HG03280 (cell line): Measurements from ENCODE around the gene SLAMF9.
A peak's percentile ranks its signal among the peaks of the same experiment; 100 is the strongest.

ENCODE experiments used
- ATAC-seq: cut with Tn5 transposase; IDR thresholded peaks from one replicate; pipeline ENCODE4 v1.9.1; 2021; ENCODE audit warnings: mild to moderate bottlenecking, moderate library complexity; ENCODE audit not compliant: unreplicated experiment

The SLAMF9 gene

GRCh38 chr1:159934136-159935039 is 19.6 kb downstream of the SLAMF9 start:
- no peak for ATAC-seq

GRCh38 chr1:159933347-159933746 is 20.7 kb downstream of the SLAMF9 start:
- ATAC-seq, result no peak

- ATAC-seq, result no peak
Measured at GRCh38 chr1:159932296-159933285, 21.4 kb downstream of the SLAMF9 start.

DNA sequence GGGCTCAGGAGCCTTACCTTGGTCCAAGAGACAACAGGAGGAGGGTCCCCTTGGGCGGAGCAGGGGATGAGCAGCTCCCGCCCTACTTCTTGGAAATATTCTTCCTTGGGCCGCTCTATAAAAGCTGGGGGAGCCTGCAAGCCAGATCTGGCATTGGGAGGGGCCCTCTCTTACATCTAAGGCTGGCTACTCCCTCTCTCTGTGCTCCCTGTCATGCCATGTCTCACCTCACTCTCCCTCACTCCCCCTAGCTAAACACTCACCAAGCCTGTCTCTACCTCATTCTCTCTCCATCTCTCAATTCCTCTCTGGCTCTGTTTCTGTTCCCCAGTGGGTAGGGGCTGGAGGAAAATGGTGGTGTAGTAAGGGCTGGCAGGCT is 22.3 kb downstream of the SLAMF9 start:
- no peak for ATAC-seq

GRCh38 chr1:159931101-159931794 is 22.8 kb downstream of the SLAMF9 start:
- ATAC-seq, result no peak

- ATAC-seq, result no peak
Measured at GRCh38 chr1:159930634-159931033, 23.4 kb downstream of the SLAMF9 start.

DNA sequence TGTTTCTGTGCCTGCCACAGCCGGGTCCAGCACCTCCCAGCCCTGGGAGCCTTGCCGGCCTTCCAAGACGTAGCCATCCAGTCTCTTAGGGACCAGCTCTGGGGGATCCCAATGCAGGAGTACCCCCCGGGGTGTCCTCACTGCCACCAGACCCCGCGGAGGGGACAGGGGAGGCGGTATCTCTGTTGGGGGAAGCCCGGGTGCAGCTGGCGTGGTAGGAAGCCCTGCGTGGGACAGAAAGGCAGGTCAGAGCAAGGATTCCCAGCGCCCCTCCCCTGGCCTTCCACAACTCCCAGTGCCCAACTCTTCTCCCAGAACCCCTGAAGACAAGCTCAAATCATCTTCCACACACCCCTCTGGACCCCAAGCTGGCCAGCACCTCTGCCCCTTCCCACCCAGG is 23.8 kb downstream of the SLAMF9 start:
- no peak for ATAC-seq

GRCh38 chr1:159929155-159930051 is 24.6 kb downstream of the SLAMF9 start:
- no peak for ATAC-seq

GRCh38 chr1:159928491-159929050 is 25.5 kb downstream of the SLAMF9 start:
- no peak for ATAC-seq

DNA sequence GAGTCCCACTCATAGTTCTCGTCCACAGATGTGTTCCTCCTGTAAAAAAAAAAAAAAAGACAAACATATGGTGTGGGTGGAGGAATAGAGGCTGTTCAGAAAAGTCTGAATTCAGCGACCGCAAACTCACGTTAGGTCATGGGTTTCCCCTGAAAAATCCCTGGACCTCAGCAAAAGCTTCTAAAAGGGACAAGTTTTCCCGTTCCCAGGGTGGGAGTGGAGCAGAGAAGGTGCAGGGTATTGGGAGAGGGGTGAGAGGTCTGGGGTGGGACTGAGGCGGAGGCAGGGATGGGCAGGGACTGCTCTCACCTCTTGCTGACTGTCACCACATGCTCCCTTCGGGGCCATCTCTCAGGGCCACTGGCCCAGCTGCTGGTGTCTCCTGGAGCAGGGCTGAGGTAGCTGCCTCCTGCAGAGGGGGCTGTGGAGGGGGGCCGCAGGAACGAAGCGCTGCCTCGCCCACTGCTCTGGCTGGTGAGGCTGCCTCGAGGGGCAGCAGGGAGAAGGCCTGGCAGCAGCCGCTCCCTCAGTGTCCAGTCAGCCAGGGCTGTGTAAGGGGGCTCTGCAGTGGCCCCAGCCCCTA is 26.1 kb downstream of the SLAMF9 start:
- no peak for ATAC-seq

GRCh38 chr1:159927211-159927848 is 26.7 kb downstream of the SLAMF9 start:
- no peak for ATAC-seq

DNA sequence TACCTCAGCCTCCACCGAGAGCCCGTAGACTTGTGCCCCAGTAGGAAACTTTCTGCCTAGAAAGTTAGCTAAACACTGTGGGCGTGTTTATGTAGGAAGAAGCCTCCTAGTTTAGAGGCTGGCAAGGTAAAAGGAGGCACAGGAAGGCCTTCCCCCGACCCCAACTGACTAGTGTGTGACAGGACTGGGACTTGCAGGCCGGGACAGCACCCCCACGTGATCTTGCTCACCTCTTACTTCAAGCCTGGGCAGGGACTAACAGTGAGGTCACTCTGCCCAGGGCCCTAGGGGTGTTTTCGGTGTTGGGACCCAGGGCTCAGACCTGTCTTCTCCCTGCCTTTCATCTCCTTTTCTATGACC is 28.3 kb downstream of the SLAMF9 start:
- peak; percentile 2 for ATAC-seq

DNA sequence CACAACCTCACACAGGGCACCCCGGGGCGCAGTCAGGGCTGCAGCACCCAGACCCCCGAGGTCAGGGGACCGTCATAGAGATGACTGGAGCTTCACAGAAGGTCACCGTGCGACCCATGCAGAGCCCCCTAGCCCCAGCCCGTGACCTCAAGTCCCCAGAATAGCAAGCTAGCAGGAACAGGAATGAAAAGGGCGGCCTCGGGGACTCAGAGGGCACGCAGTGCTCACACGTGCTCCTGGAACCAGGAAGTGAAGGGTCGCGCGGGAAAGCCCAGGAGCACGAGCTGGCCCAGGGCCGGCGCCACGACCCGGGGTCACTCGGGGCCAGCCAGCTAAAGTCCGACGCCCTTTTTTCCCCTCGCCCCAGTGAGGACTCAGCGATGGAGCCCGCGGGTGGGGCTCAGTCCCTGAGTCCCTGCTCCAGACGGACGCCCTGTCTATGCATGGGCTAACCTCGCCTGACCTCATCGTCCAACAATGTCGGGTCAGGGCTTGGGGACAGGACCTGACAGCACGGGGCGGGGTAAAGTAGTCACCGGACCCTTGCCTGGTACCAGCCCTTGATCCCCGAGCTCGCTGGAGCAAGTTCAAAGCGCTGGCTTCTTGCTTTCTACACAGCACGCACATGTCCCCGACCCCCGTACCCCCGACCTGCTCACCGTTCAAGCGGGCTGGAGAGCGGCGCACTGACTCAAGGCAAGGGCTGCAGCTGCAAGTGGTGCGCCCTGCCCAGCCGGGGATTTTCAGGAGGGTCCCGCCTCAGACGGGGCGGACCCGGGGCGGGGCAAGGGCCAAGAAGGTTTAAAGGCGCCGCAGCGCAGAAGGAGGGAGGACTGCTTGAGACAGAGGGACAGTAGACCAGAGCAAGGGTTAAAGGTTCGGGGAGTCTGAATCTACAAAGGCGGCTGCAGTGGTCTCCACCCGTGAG is 29.0 kb downstream of the SLAMF9 start, which contains the start of gene TAGLN2:
Gene TAGLN2 (minus strand): TSS at position 717 of the 928 bp plus-strand sequence. CDS start 4,998 bp downstream, outside the sequence.
- ATAC-seq, result peak; percentile 54

GRCh38 chr1:159924025-159924790 is 29.8 kb downstream of the SLAMF9 start:
- no peak for ATAC-seq

DNA sequence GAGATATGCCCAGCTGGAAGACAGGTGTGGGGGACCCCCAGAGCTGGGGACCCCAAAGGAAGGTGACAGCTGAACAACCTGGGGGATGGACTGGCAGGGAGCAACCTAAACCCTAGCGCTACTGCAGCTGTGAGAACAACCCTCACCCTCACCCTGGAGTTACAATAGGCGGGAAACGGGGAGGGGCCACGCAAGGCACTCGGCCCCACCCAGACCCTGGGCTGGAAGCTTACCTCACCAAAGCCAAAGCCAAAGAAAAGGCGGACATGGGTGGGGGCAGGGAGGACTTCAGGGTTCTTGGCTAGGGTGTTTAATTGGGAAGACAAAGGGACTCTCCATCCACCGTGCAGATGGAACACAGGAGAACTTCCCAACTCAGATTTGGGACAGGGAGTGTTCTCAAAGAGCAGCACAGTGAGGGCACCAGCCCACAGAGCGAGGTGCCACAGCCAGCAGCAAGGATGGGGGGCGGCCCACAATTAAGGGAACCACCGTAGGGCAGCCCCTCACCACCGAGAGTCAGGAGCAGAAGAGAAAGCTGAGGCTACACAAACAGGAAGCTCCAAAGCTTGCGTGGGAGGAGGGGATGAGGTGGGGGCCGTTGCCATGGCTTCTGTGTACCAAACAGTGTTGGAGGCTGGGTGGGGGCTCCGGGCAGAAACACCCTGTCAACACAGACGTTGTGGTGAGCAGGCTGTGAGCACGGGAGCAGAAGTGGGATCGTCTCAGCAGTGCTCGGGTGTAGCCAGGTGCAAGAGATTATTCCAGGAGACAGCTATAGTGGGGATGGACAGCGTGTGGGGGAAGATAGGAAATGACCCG is 30.6 kb downstream of the SLAMF9 start:
- ATAC-seq, result peak; percentile 38
